Stomach (tissue), 4 donors: ENCODE measurements around the gene CPT1B.
"Not testable (repeated sequence)": the region's sequence is repeated elsewhere in the genome, so short reads cannot be mapped to it uniquely, and the experiment has no call there.

Experiments used
- POLR2A ChIP-seq, 4 donors: fragments of 450-650 bp; IDR thresholded peaks; one replicate each; pipeline ENCODE4 v1.6.1; 2016; ENCODE audit warnings: antibody characterized with exemption in 4 of 4, control low read depth in 2 of 4, mild to moderate bottlenecking in 1 of 4, moderate library complexity in 1 of 4
- TF ChIP-seq, protein P1 (sequence below), 7 experiments: fragments of 450-650 bp in 4 of 7; fragments of 200-600 bp in 3 of 7; sonication (generic) in 3 of 7; IDR thresholded peaks; one replicate each; pipeline ENCODE4 v1.5.1; 2016 to 2019; ENCODE audit warnings: antibody characterized with exemption in 7 of 7, control low read depth in 2 of 7, mild to moderate bottlenecking in 1 of 7

DNA sequence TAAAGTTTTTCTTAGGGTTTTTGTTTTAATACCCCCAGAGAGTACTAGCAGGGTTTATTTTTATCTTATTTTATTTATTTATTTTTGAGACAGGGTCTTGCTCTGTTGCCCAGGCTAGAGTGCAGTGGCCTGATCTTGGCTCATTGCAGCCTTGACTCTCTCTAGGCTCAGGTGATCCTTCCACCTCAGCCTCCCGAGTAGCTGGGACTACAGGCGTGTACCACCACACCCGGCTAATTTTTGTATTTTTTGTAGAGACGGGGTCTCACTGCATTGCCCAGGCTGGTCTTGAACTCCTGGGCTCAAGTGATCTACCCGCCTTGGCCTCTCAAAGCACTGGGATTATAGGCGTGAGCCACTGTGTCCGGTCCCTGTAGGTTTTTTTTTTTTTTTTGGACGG lies 58.0 kb downstream of the CPT1B start:
- TF ChIP-seq, protein P1, sequence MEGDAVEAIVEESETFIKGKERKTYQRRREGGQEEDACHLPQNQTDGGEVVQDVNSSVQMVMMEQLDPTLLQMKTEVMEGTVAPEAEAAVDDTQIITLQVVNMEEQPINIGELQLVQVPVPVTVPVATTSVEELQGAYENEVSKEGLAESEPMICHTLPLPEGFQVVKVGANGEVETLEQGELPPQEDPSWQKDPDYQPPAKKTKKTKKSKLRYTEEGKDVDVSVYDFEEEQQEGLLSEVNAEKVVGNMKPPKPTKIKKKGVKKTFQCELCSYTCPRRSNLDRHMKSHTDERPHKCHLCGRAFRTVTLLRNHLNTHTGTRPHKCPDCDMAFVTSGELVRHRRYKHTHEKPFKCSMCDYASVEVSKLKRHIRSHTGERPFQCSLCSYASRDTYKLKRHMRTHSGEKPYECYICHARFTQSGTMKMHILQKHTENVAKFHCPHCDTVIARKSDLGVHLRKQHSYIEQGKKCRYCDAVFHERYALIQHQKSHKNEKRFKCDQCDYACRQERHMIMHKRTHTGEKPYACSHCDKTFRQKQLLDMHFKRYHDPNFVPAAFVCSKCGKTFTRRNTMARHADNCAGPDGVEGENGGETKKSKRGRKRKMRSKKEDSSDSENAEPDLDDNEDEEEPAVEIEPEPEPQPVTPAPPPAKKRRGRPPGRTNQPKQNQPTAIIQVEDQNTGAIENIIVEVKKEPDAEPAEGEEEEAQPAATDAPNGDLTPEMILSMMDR (IDR thresholded peaks at IDR 0.05) = not testable (repeated sequence)
- not testable (repeated sequence) for TF ChIP-seq POLR2A (IDR thresholded peaks at IDR 0.05)
